Urinary bladder (tissue), 4 donors: ENCODE data around the gene TMEM184B. TPM values are rescaled to one million over a fixed set of nuclear protein-coding genes. Genes with fewer than 3 reads are reported as not detected.

Experiments
- DNase-seq: peaks from one replicate; pipeline ENCODE4 v3.0.0-alpha.2; 2015; ENCODE audit errors: extremely low spot score
- H3K27ac ChIP-seq: one replicate; pipeline ENCODE4 v1.5.1; 2013; ENCODE audit warnings: low read depth, mild to moderate bottlenecking, moderate library complexity
- H3K36me3 ChIP-seq: one replicate; pipeline ENCODE4 v1.6.1; 2013; ENCODE audit warnings: mild to moderate bottlenecking, moderate library complexity; ENCODE audit not compliant: insufficient read depth
- H3K4me1 ChIP-seq: one replicate; pipeline ENCODE4 v1.6.1; 2013; ENCODE audit warnings: mild to moderate bottlenecking, moderate library complexity; ENCODE audit not compliant: insufficient read depth
- H3K4me3 ChIP-seq: one replicate; pipeline ENCODE4 v1.5.1; 2013; ENCODE audit warnings: low read depth, low read length
- WGBS: extraction: QIAGEN DNeasy Blood & Tissue Kit; methylation state at CpG from one replicate; pipeline ENCODE4 v1.1.7; 2013; 5-methylcytosine and 5-hydroxymethylcytosine counted together
- polyA plus RNA-seq: library from polyadenylated mRNA; stranded (reverse); fragments of 200-250 nt; gene quantifications from one replicate; pipeline ENCODE4 v1.2.3, GENCODE V29; 2013
- total RNA-seq: library from RNA; depleted of rRNA; stranded (reverse); fragments of >200 nt; gene quantifications from one replicate; pipeline ENCODE4 v1.2.3, GENCODE V29; 2014
- donor health status: healthy with polysubstance abuse.
- donor health status: healthy.

TMEM184B gene
- total and polyA plus RNA-seq, 2 donors: 24.8 to 51.5 TPM

- no peaks in the 10 kb centered on the region for H3K36me3 ChIP-seq
- H3K4me3 ChIP-seq: no peak overlapping the region
- no peak overlapping the region for H3K27ac ChIP-seq
- H3K4me1 ChIP-seq: peaks cover 2% of the 10 kb centered on the region
- WGBS: 25% methylated on average over 81 of the region's 81 CpGs
- no peak for DNase-seq
Observed at GRCh38 chr22:38214302-38215056, 58.3 kb downstream of the TMEM184B start.

GRCh38 chr22:38213990-38214301 is 58.9 kb downstream of the TMEM184B start:
- Histone ChIP-seq H3K4me3 (no peak overlapping the region), H3K27ac (no peak overlapping the region), H3K36me3 (no peaks in the 10 kb centered on the region), H3K4me1 (peaks cover 2% of the 10 kb centered on the region)
- WGBS: 49% methylated on average over 8 of the region's 8 CpGs
- DNase-seq: no peak

DNA sequence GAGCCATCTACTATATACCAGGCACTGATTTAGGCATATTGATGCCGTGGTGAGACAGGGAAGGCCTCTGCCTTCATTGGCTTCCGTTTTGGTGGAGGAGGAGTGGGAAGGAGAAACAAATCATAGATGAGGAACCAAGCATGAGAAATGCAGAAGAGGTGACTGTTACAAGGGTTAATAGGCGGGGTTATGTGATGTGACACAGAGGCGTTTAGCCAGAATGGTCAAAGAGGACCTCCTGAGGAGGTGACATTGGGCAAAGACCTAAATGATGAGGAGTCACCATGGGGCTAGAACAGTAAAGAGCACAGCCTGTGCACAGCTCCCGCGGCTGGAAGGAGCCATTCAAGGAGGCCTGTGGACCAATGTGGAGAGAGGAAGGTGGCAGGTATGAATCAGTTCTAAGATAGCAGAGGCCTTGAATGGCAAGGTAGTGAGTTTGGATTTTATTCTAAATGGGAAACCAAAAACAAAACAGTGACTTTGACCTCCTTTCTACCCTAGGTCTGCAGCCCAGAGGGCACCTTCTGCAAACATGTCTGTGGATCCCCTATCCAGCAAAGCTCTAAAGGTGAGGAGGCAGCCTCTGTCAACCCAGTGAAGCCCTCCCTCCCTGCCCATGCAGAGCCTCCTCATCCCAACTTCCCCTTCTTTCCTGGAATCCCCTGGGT is 59.4 kb downstream of the TMEM184B start:
- Histone ChIP-seq H3K4me3 (no peak overlapping the region), H3K36me3 (no peaks in the 10 kb centered on the region), H3K27ac (no peak overlapping the region), H3K4me1 (no peaks in the 10 kb centered on the region)
- WGBS: 93% methylated on average over 6 of the region's 6 CpGs
- DNase-seq: no peak

GRCh38 chr22:38212442-38212841 is 60.4 kb downstream of the TMEM184B start:
- Histone ChIP-seq H3K4me3 (no peak overlapping the region), H3K36me3 (no peaks in the 10 kb centered on the region), H3K27ac (no peak overlapping the region), H3K4me1 (no peaks in the 10 kb centered on the region)
- 80% methylated on average over 2 of the region's 2 CpGs for WGBS
- no peak for DNase-seq

- WGBS: 94% methylated on average over 7 of the region's 7 CpGs
- Histone ChIP-seq H3K27ac (no peak overlapping the region), H3K4me3 (no peak overlapping the region), H3K36me3 (no peaks in the 10 kb centered on the region), H3K4me1 (no peaks in the 10 kb centered on the region)
- DNase-seq: no peak
Observed at GRCh38 chr22:38211556-38211955, 61.3 kb downstream of the TMEM184B start.

GRCh38 chr22:38208551-38208968 is 64.2 kb downstream of the TMEM184B start:
- Histone ChIP-seq H3K27ac (no peak overlapping the region), H3K4me1 (no peaks in the 10 kb centered on the region), H3K36me3 (no peaks in the 10 kb centered on the region), H3K4me3 (no peak overlapping the region)
- DNase-seq: no peak
- WGBS: 77% methylated on average over 6 of the region's 6 CpGs

- Histone ChIP-seq H3K4me1 (no peaks in the 10 kb centered on the region), H3K4me3 (no peak overlapping the region), H3K36me3 (no peaks in the 10 kb centered on the region), H3K27ac (no peak overlapping the region)
- WGBS: 90% methylated on average over 7 of the region's 7 CpGs
- no peak for DNase-seq
Observed at GRCh38 chr22:38207898-38208432, 64.8 kb downstream of the TMEM184B start.

- DNase-seq: no peak
- H3K4me1 ChIP-seq: peaks cover 2% of the 10 kb centered on the region
- 55% methylated on average over 15 of the region's 15 CpGs for WGBS
- no peak overlapping the region for H3K4me3 ChIP-seq
- H3K27ac ChIP-seq: no peak overlapping the region
- no peaks in the 10 kb centered on the region for H3K36me3 ChIP-seq
Observed at GRCh38 chr22:38205261-38206128, 67.3 kb downstream of the TMEM184B start.

- Histone ChIP-seq H3K4me3 (no peak overlapping the region), H3K4me1 (peaks cover 2% of the 10 kb centered on the region), H3K36me3 (no peaks in the 10 kb centered on the region), H3K27ac (no peak overlapping the region)
- no peak for DNase-seq
- 72% methylated on average over 7 of the region's 7 CpGs for WGBS
Observed at GRCh38 chr22:38204784-38205183, 68.0 kb downstream of the TMEM184B start.

DNA sequence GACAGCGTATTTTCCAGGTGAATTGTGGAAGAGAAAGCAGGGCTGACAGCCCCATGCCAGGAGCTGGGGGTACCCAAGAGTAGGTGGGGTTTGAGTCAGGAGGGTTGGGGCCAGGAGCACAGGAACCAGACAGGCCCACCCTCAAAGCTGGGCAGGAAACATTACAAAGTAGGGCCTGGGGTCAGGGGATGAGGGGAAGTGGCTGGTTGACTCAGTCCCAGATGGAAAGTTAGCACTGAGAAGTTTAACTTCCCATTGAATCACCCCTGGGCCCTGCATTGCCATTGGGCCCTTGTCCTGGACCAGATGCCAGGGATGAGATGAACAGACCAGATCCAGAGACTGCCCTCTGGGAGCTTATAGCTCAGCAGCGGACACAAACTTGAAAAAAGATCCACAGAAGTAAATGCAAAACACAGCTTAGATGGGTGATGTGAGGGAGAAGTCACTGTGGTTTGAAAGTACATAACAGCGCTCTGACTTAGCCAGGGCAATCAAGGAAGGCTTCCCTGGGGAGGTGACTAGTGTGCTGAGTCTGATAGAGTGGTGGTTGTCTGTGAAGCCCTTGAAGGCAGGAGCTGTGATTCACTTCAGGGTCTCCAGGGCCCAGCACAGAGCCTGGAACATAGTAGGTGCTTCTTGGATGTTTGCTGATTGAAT is 68.8 kb downstream of the TMEM184B start:
- Histone ChIP-seq H3K36me3 (no peaks in the 10 kb centered on the region), H3K27ac (peak overlapping the region; percentile 33), H3K4me3 (no peak overlapping the region), H3K4me1 (peaks cover 2% of the 10 kb centered on the region)
- 96% methylated on average over 3 of the region's 3 CpGs for WGBS
- DNase-seq: no peak

DNA sequence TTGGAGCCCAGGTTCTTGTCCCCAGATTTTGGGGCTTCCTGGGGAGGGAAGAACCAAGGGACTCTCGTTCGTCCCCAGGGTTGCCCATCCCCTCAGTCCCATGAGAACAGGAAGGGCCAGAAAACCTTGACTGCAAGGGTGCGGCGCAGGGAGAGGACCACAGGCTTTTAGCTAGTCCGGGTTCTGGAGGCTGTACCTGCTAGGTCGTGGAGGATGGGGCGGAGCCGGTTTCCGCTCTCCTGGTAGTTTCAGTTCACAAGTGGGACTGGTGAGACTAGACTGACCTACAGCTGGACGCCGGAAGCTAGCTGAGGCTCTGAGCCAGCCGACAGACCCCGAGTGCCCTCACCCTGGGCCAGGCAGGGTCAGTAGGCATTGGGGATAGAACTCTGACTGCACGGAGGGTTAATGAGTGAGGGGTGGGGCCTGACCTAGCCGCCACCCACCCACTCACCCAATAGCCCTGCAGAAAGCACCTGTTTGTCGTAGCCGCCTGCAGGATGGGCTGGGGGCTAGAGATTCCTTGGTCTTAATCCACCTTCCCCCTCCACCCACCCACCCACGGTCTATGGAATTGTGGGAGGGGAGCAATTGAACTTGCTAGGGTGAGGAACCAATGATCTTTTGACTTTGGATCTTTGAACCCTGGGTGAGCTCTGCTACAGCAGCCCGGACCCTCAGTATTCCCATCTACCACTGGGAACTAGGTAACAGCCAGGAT is 69.6 kb downstream of the TMEM184B start:
- 17% methylated on average over 19 of the region's 19 CpGs for WGBS
- Histone ChIP-seq H3K4me3 (peak overlapping the region; percentile 81), H3K36me3 (no peaks in the 10 kb centered on the region), H3K4me1 (peaks cover 2% of the 10 kb centered on the region), H3K27ac (peak overlapping the region; percentile 99)
- DNase-seq: no peak

DNA sequence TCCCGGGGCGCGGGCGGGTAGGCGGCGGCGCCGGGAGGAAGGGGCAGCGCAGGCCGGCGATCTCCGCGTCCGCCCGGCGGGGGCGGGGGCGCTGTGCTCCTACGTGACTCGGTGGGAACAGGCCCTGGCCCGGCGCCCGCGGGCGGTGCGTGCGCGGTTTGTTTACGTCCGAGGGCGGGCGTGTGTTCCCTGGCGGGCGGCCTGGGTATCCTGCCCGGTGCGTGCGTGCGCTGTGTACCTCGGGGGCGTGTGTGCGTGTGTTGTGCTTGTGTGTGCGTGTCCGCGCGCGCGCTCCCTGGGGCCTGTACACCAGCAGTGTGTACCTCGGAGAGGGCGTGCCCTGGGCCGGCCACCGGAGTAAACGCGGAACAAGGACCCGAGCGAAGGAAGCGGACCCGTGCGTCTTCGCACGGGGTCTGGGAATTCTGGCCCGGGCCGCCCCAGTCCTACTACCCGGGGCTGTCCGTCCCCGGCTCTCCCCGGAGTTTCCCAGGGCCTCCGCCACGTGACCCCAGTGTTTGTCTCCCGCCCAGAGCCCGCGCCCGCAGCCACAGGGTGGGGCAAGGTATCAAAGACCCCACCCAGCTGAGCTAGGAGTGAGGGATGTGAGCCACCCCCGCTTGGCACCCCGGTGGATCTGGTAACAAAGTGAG is 70.2 kb downstream of the TMEM184B start:
- Histone ChIP-seq H3K36me3 (no peaks in the 10 kb centered on the region), H3K27ac (peak overlapping the region; percentile 99), H3K4me1 (peaks cover 2% of the 10 kb centered on the region), H3K4me3 (peak overlapping the region; percentile 81)
- no peak for DNase-seq
- WGBS: under 1% methylated on average over 74 of the region's 74 CpGs
